GM18907 (cell line): ENCODE results near the gene UTP11.
A peak's percentile ranks its signal among the peaks of the same experiment; 100 is the strongest.

ENCODE experiments used
- ATAC-seq: cut with Tn5 transposase; IDR thresholded peaks from one replicate; pipeline ENCODE4 v1.9.1; 2021; ENCODE audit warnings: mild to moderate bottlenecking, moderate library complexity; ENCODE audit not compliant: unreplicated experiment

The UTP11 gene

GRCh38 chr1:38045401-38046332 lies 33.1 kb downstream of the UTP11 start:
- ATAC-seq, result peak; percentile 21

- peak; percentile 18 for ATAC-seq
Observed at GRCh38 chr1:38046333-38046883, 33.9 kb downstream of the UTP11 start, which contains the start of gene POU3F1. Gene POU3F1, minus strand, starts transcription at chr1:38046793. Its CDS starts 50 bp downstream, at chr1:38046743.

GRCh38 chr1:38046884-38047602 lies 34.5 kb downstream of the UTP11 start:
- peak; percentile 69 for ATAC-seq

GRCh38 chr1:38047603-38048141 lies 35.1 kb downstream of the UTP11 start:
- ATAC-seq, result no peak

- ATAC-seq, result no peak
Observed at GRCh38 chr1:38050397-38051078, 38.0 kb downstream of the UTP11 start.

GRCh38 chr1:38051079-38051543 lies 38.6 kb downstream of the UTP11 start:
- no peak for ATAC-seq

- ATAC-seq, result peak; percentile 69
Observed at GRCh38 chr1:38052750-38053415, 40.3 kb downstream of the UTP11 start.

GRCh38 chr1:38053416-38054091 lies 41.0 kb downstream of the UTP11 start:
- ATAC-seq, result no peak

- no peak for ATAC-seq
Observed at GRCh38 chr1:38055398-38055797, 42.9 kb downstream of the UTP11 start.

GRCh38 chr1:38055965-38056364 lies 43.4 kb downstream of the UTP11 start:
- no peak for ATAC-seq

GRCh38 chr1:38059635-38060250 lies 47.2 kb downstream of the UTP11 start:
- no peak for ATAC-seq

GRCh38 chr1:38060498-38060897 lies 48.0 kb downstream of the UTP11 start:
- no peak for ATAC-seq

- no peak for ATAC-seq
Observed at GRCh38 chr1:38061290-38061689, 48.8 kb downstream of the UTP11 start.

GRCh38 chr1:38061883-38062328 lies 49.4 kb downstream of the UTP11 start:
- ATAC-seq, result peak; percentile 72

GRCh38 chr1:38062361-38063288 lies 50.1 kb downstream of the UTP11 start:
- ATAC-seq, result no peak

GRCh38 chr1:38063616-38064015 lies 51.1 kb downstream of the UTP11 start:
- ATAC-seq, result no peak

GRCh38 chr1:38064197-38064903 lies 51.8 kb downstream of the UTP11 start:
- no peak for ATAC-seq
